ENCODE measurements around the gene ZNF579.

GRCh38 chr19:55584871-55585270 is 4.2 kb upstream of the ZNF579 start:
- TF ChIP-seq CTCF (conservative IDR thresholded peaks at IDR 0.05; ENCODE audit: low read depth, low read length) (no peak), EZH2 (IDR thresholded peaks at IDR 0.05; ENCODE audit: low read length, unreplicated experiment) (no peak), EZH2phosphoT487 (IDR thresholded peaks at IDR 0.05; ENCODE audit: borderline replicate concordance, low read length) (no peak)
